ENCODE data around the gene RHBDL3. TPM values are rescaled to one million over a fixed set of nuclear protein-coding genes. Genes with fewer than 3 reads are reported as not detected.

The RHBDL3 gene
- total RNA-seq, 1 experiment from 2014 or later: 12.5 TPM

GRCh38 chr17:32370426-32370825, 104.8 kb downstream of the RHBDL3 start:
- Mint-ChIP-seq H3K27ac (peak overlapping the region in 1 of 3 experiments; percentile 12; a peak in 1 of 7 replicates), H3K4me3 (no peak overlapping the region)

More at GRCh38 chr17:32370426-32370825, 104.8 kb downstream of the RHBDL3 start:
- no peak overlapping the region for H2BK12ac ChIP-seq (ENCODE audit: insufficient read length, low read depth, low read length)
- no peak overlapping the region for H3K56ac ChIP-seq (ENCODE audit: insufficient read length, low read depth, low read length)
- H3K23ac ChIP-seq (ENCODE audit: insufficient read length, low read depth, low read length): no peak overlapping the region
- Mint-ChIP-seq H3K9me3 (no peaks in the 10 kb centered on the region), H3K4me1 (no peaks in the 10 kb centered on the region), H3K27me3 (ENCODE audit: low read depth) (no peaks in the 10 kb centered on the region), H3K36me3 (ENCODE audit: insufficient read depth in 1 of 3, low read depth in 3 of 3) (peaks cover 50 to 96% (median 91%) of the 10 kb centered on the region in 3 experiments; a peak in 6 of 7 replicates)
- no peaks in the 10 kb centered on the region for H3K4me1 ChIP-seq (ENCODE audit: insufficient read depth, low read length)
- H2BK20ac ChIP-seq (ENCODE audit: low read depth, low read length, poor library complexity, severe bottlenecking): no peak overlapping the region
- no peak overlapping the region for H2BK15ac ChIP-seq (ENCODE audit: low read depth, low read length)
- no peak overlapping the region for H3T11ph ChIP-seq (ENCODE audit: low read length)
- H3K79me1 ChIP-seq (ENCODE audit: insufficient read depth, low read depth, low read length, poor library complexity, severe bottlenecking): no peaks in the 10 kb centered on the region
- no peak overlapping the region for H4K91ac ChIP-seq (ENCODE audit: insufficient read length, low read depth, low read length)
- no peak overlapping the region for H3K27ac ChIP-seq (ENCODE audit: insufficient read length, low read depth, low read length)
- H3K14ac ChIP-seq (ENCODE audit: insufficient read depth, low read length): no peak overlapping the region
- no peaks in the 10 kb centered on the region for H4K20me1 ChIP-seq (ENCODE audit: control insufficient read depth, insufficient read depth, insufficient read length)
- no peak overlapping the region for H3K9ac ChIP-seq (ENCODE audit: extremely low read depth, insufficient read length, low read length)
- no peak overlapping the region for H2AK5ac ChIP-seq (ENCODE audit: insufficient read length, low read length)
- no CpG with 5 or more reads among the region's 1 CpG for WGBS (ENCODE audit: extremely low coverage, insufficient read length, low lambda C conversion rate)
- no peaks in the 10 kb centered on the region for H3K9me3 ChIP-seq (ENCODE audit: control insufficient read depth, low read depth, low read length)
- no peak overlapping the region for H3K4ac ChIP-seq (ENCODE audit: low read depth, low read length)
- no peak overlapping the region for H4K5ac ChIP-seq (ENCODE audit: insufficient read length, low read depth, low read length)
- H2BK5ac ChIP-seq (ENCODE audit: insufficient read length, low read length): no peak overlapping the region
- no peaks in the 10 kb centered on the region for H3K27me3 ChIP-seq (ENCODE audit: insufficient read depth, low read length)
- H2BK120ac ChIP-seq (ENCODE audit: low read depth, low read length, poor library complexity, severe bottlenecking): no peak overlapping the region
- no peak for DNase-seq
- H3K18ac ChIP-seq (ENCODE audit: insufficient read length, low read depth, low read length): no peak overlapping the region
- no peak overlapping the region for H2AFZ ChIP-seq (ENCODE audit: low read length)
- TF ChIP-seq, protein P1, sequence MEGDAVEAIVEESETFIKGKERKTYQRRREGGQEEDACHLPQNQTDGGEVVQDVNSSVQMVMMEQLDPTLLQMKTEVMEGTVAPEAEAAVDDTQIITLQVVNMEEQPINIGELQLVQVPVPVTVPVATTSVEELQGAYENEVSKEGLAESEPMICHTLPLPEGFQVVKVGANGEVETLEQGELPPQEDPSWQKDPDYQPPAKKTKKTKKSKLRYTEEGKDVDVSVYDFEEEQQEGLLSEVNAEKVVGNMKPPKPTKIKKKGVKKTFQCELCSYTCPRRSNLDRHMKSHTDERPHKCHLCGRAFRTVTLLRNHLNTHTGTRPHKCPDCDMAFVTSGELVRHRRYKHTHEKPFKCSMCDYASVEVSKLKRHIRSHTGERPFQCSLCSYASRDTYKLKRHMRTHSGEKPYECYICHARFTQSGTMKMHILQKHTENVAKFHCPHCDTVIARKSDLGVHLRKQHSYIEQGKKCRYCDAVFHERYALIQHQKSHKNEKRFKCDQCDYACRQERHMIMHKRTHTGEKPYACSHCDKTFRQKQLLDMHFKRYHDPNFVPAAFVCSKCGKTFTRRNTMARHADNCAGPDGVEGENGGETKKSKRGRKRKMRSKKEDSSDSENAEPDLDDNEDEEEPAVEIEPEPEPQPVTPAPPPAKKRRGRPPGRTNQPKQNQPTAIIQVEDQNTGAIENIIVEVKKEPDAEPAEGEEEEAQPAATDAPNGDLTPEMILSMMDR (conservative IDR thresholded peaks at IDR 0.05): no peak
- no peak overlapping the region for H4K8ac ChIP-seq (replicated peaks; ENCODE audit: insufficient read length, low read depth, low read length)
- no peak overlapping the region for H3K4me2 ChIP-seq (ENCODE audit: insufficient read depth, insufficient read length, low read length)
- no peaks in the 10 kb centered on the region for H3K23me2 ChIP-seq (ENCODE audit: insufficient read length, low read depth, low read length, poor library complexity, severe bottlenecking)
- H3K79me2 ChIP-seq (ENCODE audit: insufficient read depth, low read length): 0 out of 2 replicates have a peak, but pooled peaks cover 2% of the 10 kb centered on the region

Small RNA genes lying within 50 kb of the gene (microRNA-seq; reads per million reads assigned to microRNA genes)
- 0.35 reads per million for gene MIR632 (ENCODE audit: borderline microRNAs expressed)

Other genes starting within 250 kb of the RHBDL3 start
- 24.4 and 24.9 TPM in 2 replicates for gene RHOT1, start 123.3 kb upstream of the RHBDL3 start, total RNA-seq (2021)
- gene C17orf75, start 76.3 kb downstream of the RHBDL3 start, total RNA-seq (2021): 37.4 and 40.4 TPM in 2 replicates
- gene ZNF207, start 84.3 kb downstream of the RHBDL3 start, total RNA-seq (2021): 283 and 296 TPM in 2 replicates
- gene PSMD11, start 178.7 kb downstream of the RHBDL3 start, total RNA-seq (2021): 169 and 175 TPM in 2 replicates
- gene CDK5R1, start 221.2 kb downstream of the RHBDL3 start, total RNA-seq (2021): 10.4 and 11.4 TPM in 2 replicates